ENCODE data around the gene CARNS1. TPM values are rescaled to one million over a fixed set of nuclear protein-coding genes. Genes with fewer than 3 reads are reported as not detected.
A peak's percentile ranks its signal among the peaks of the same experiment; 100 is the strongest.

CARNS1 gene
- total and polyA plus RNA-seq, 2 of the 13 experiments (the other 11 are each of a cell fraction or from before 2014, with no cell fraction given), result not detected

DNA sequence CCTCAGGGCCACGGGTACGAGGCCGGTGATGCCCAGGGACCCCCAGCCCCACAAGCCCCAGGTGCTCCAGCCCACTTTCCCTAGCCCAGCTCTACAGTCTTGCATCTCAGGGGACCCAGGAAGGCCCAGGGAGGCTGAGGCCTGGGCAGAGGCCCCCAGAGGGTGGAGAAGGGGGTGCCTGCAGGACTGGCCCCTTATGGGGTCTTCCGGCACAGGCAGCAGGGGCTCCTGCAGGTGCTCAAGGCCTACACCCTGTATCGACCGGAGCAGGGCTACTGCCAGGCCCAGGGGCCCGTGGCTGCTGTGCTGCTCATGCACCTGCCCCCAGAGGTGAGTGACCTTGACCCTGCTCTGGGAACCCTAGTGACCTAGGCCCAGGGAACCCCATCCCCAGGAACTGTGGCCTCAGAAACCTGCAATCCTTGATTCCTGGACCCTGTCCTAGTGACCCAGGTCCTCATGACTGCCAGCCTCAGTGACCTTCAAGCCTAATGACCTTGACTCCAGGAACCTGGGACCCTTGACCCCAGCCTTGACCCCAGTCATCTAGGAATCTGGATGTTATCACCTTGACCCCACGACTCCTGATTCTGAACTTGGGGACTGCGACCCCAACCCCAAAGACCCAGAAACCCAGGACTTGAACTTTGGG lies 9.7 kb upstream of the CARNS1 start (continued):
- TF ChIP-seq ZNF12 (CRISPR knock-in tag; IDR thresholded peaks at IDR 0.05) (no peak), ZNF343 (CRISPR knock-in tag; IDR thresholded peaks at IDR 0.05) (no peak), ZSCAN20 (CRISPR knock-in tag; IDR thresholded peaks at IDR 0.05; ENCODE audit: borderline replicate concordance) (no peak), PHF20 (CRISPR knock-in tag; IDR thresholded peaks at IDR 0.05) (no peak), ZBTB7A (CRISPR knock-in tag; IDR thresholded peaks at IDR 0.05) (no peak), ZNF703 (CRISPR knock-in tag; IDR thresholded peaks at IDR 0.05; ENCODE audit: borderline replicate concordance) (no peak), NCOR1 (IDR thresholded peaks at IDR 0.05; ENCODE audit: borderline replicate concordance, low read length) (0 out of 2 replicates have a peak, but pooled peaks have one; percentile 31), MTF2 (CRISPR knock-in tag; IDR thresholded peaks at IDR 0.05; ENCODE audit: borderline replicate concordance) (no peak), NBN (conservative IDR thresholded peaks at IDR 0.05) (no peak), RBM22 (optimal IDR thresholded peaks at IDR 0.05; ENCODE audit: low read length) (no peak), ZNF674 (CRISPR knock-in tag; IDR thresholded peaks at IDR 0.05; ENCODE audit: low read depth) (no peak), ESRRA (CRISPR knock-in tag; IDR thresholded peaks at IDR 0.05; ENCODE audit: low read depth) (peak; percentile 89), HNF4A (CRISPR knock-in tag; IDR thresholded peaks at IDR 0.05) (peak; percentile 47), FOXA3 (CRISPR knock-in tag; IDR thresholded peaks at IDR 0.05) (no peak), ZNF124 (CRISPR knock-in tag; IDR thresholded peaks at IDR 0.05) (no peak), HMG20A (CRISPR knock-in tag; IDR thresholded peaks at IDR 0.05; ENCODE audit: borderline replicate concordance) (no peak), NAIF1 (CRISPR knock-in tag; IDR thresholded peaks at IDR 0.05; ENCODE audit: borderline replicate concordance) (no peak), ZNF431 (CRISPR knock-in tag; IDR thresholded peaks at IDR 0.05; ENCODE audit: borderline replicate concordance, low read depth) (no peak), PITX1 (CRISPR knock-in tag; IDR thresholded peaks at IDR 0.05) (no peak)
- TF ChIP-seq, protein P1, sequence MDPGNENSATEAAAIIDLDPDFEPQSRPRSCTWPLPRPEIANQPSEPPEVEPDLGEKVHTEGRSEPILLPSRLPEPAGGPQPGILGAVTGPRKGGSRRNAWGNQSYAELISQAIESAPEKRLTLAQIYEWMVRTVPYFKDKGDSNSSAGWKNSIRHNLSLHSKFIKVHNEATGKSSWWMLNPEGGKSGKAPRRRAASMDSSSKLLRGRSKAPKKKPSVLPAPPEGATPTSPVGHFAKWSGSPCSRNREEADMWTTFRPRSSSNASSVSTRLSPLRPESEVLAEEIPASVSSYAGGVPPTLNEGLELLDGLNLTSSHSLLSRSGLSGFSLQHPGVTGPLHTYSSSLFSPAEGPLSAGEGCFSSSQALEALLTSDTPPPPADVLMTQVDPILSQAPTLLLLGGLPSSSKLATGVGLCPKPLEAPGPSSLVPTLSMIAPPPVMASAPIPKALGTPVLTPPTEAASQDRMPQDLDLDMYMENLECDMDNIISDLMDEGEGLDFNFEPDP (CRISPR knock-in tag; conservative IDR thresholded peaks at IDR 0.05), result no peak
- TF ChIP-seq, protein P2, sequence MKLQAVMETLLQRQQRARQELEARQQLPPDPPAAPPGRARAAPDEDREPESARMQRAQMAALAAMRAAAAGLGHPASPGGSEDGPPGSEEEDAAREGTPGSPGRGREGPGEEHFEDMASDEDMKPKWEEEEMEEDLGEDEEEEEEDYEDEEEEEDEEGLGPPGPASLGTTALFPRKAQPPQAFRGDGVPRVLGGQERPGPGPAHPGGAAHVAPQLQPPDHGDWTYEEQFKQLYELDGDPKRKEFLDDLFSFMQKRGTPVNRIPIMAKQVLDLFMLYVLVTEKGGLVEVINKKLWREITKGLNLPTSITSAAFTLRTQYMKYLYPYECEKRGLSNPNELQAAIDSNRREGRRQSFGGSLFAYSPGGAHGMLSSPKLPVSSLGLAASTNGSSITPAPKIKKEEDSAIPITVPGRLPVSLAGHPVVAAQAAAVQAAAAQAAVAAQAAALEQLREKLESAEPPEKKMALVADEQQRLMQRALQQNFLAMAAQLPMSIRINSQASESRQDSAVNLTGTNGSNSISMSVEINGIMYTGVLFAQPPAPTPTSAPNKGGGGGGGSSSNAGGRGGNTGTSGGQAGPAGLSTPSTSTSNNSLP (IDR thresholded peaks at IDR 0.05; ENCODE audit: low read depth, low read length), result no peak
- TF ChIP-seq, protein P3, sequence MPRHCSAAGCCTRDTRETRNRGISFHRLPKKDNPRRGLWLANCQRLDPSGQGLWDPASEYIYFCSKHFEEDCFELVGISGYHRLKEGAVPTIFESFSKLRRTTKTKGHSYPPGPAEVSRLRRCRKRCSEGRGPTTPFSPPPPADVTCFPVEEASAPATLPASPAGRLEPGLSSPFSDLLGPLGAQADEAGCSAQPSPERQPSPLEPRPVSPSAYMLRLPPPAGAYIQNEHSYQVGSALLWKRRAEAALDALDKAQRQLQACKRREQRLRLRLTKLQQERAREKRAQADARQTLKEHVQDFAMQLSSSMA (CRISPR knock-in tag; IDR thresholded peaks at IDR 0.05), result no peak
- TF ChIP-seq, protein P4, sequence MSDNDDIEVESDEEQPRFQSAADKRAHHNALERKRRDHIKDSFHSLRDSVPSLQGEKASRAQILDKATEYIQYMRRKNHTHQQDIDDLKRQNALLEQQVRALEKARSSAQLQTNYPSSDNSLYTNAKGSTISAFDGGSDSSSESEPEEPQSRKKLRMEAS (IDR thresholded peaks at IDR 0.05), result no peak
- TF ChIP-seq, protein P5, sequence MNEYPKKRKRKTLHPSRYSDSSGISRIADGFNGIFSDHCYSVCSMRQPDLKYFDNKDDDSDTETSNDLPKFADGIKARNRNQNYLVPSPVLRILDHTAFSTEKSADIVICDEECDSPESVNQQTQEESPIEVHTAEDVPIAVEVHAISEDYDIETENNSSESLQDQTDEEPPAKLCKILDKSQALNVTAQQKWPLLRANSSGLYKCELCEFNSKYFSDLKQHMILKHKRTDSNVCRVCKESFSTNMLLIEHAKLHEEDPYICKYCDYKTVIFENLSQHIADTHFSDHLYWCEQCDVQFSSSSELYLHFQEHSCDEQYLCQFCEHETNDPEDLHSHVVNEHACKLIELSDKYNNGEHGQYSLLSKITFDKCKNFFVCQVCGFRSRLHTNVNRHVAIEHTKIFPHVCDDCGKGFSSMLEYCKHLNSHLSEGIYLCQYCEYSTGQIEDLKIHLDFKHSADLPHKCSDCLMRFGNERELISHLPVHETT (CRISPR knock-in tag; conservative IDR thresholded peaks at IDR 0.05), result no peak
- TF ChIP-seq, protein P6, sequence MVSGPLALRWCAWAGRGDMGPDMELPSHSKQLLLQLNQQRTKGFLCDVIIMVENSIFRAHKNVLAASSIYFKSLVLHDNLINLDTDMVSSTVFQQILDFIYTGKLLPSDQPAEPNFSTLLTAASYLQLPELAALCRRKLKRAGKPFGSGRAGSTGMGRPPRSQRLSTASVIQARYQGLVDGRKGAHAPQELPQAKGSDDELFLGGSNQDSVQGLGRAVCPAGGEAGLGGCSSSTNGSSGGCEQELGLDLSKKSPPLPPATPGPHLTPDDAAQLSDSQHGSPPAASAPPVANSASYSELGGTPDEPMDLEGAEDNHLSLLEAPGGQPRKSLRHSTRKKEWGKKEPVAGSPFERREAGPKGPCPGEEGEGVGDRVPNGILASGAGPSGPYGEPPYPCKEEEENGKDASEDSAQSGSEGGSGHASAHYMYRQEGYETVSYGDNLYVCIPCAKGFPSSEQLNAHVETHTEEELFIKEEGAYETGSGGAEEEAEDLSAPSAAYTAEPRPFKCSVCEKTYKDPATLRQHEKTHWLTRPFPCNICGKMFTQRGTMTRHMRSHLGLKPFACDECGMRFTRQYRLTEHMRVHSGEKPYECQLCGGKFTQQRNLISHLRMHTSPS (CRISPR knock-in tag; IDR thresholded peaks at IDR 0.05; ENCODE audit: low read depth), result no peak
